Measurements from ENCODE around the gene GCN1.

Gene GCN1

GRCh38 chr12:120101617-120102016 is 92.9 kb downstream of the GCN1 start:
- H3K9me3 ChIP-seq (ENCODE audit: low read length): no peaks in the 10 kb centered on the region
- no peak overlapping the region for H3K9ac ChIP-seq (ENCODE audit: low read length)
- H3K27me3 ChIP-seq (ENCODE audit: control insufficient read depth in 1 of 2, insufficient read depth in 2 of 2, low read length in 2 of 2): no peaks in the 10 kb centered on the region
- peaks cover 44% of the 10 kb centered on the region for H3K36me3 ChIP-seq (ENCODE audit: insufficient read depth, low read length)
- no peak overlapping the region for H3K4me3 ChIP-seq (ENCODE audit: low read depth in 1 of 2, low read length in 2 of 2)
- peak overlapping the region; percentile 10 for H3K27ac ChIP-seq (ENCODE audit: low read depth, low read length)
- H3K4me1 ChIP-seq (ENCODE audit: insufficient read depth, low read length): peaks cover 25% of the 10 kb centered on the region

DNA sequence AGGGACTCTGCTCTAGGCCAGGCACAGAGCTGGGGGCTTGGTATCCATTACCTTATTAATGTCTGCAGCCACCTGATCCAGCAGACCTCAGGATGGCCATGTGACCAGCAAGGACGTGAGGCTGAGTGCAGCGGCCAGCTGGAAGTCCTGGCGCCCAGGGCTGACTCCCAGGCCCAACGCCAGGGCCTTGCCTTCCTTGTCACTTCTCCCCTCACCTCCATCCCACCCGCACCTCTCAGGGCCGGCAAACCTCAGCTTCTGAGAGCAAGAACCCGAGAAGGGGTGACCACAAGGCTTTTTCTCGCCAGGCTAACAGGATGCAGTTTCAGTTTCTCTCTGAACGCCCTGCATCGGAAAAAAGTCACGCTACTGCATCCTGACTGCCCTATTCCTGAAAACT is 93.3 kb downstream of the GCN1 start:
- H3K27ac ChIP-seq (ENCODE audit: low read depth, low read length): peak overlapping the region; percentile 16
- H3K4me1 ChIP-seq (ENCODE audit: insufficient read depth, low read length): peaks cover 25% of the 10 kb centered on the region
- peaks cover 48% of the 10 kb centered on the region for H3K36me3 ChIP-seq (ENCODE audit: insufficient read depth, low read length)
- no peak overlapping the region for H3K9ac ChIP-seq (ENCODE audit: low read length)
- H3K9me3 ChIP-seq (ENCODE audit: low read length): no peaks in the 10 kb centered on the region
- no peaks in the 10 kb centered on the region for H3K27me3 ChIP-seq (ENCODE audit: control insufficient read depth in 1 of 2, insufficient read depth in 2 of 2, low read length in 2 of 2)
- no peak overlapping the region for H3K4me3 ChIP-seq (ENCODE audit: low read depth in 1 of 2, low read length in 2 of 2)

GRCh38 chr12:120100630-120101029 is 93.9 kb downstream of the GCN1 start:
- H3K27ac ChIP-seq (ENCODE audit: low read depth, low read length): peak overlapping the region; percentile 16
- no peak overlapping the region for H3K4me3 ChIP-seq (ENCODE audit: low read depth in 1 of 2, low read length in 2 of 2)
- H3K36me3 ChIP-seq (ENCODE audit: insufficient read depth, low read length): peaks cover 54% of the 10 kb centered on the region
- peaks cover 25% of the 10 kb centered on the region for H3K4me1 ChIP-seq (ENCODE audit: insufficient read depth, low read length)
- no peaks in the 10 kb centered on the region for H3K9me3 ChIP-seq (ENCODE audit: low read length)
- H3K9ac ChIP-seq (ENCODE audit: low read length): no peak overlapping the region
- H3K27me3 ChIP-seq (ENCODE audit: control insufficient read depth in 1 of 2, insufficient read depth in 2 of 2, low read length in 2 of 2): no peaks in the 10 kb centered on the region

GRCh38 chr12:120099738-120100137 is 94.8 kb downstream of the GCN1 start:
- peaks cover 30% of the 10 kb centered on the region for H3K4me1 ChIP-seq (ENCODE audit: insufficient read depth, low read length)
- no peak overlapping the region for H3K27ac ChIP-seq (ENCODE audit: low read depth, low read length)
- no peak overlapping the region for H3K9ac ChIP-seq (ENCODE audit: low read length)
- no peaks in the 10 kb centered on the region for H3K27me3 ChIP-seq (ENCODE audit: control insufficient read depth in 1 of 2, insufficient read depth in 2 of 2, low read length in 2 of 2)
- H3K4me3 ChIP-seq (ENCODE audit: low read depth in 1 of 2, low read length in 2 of 2): no peak overlapping the region
- no peaks in the 10 kb centered on the region for H3K9me3 ChIP-seq (ENCODE audit: low read length)
- H3K36me3 ChIP-seq (ENCODE audit: insufficient read depth, low read length): peaks cover 55% of the 10 kb centered on the region

DNA sequence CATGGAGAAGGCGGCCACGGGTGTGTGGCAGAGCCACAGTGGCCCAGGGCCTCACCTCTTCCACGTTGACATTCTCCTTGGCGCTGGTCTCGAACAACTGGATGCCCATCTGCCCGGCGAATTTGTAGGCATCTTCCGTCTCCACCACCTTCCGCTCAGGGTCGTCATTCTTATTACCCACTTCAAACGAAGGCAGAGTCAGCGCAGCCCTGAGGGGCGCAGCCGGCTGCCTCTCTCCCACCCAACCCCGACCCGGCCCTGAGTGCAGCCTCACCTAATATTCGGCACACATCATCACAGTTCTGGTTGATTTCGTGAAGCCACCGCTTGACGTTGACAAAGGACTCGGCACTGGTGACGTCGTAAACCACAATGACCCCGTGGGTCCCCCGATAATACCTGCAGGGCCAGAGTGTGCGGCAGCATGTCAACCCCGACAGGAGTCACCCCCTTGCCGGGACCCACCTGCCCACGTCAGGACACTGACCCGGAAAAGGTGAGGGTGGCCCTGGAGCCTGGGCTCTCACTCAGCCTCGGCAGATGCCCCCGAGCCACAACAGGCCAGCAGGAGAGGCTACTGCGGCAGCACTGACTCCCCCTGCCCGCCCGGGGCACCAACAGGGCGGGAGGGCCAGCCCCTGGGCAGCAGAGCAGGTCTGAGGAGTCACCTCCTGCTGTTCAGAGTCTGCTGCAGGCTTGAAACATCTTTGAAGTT is 95.6 kb downstream of the GCN1 start:
- Histone ChIP-seq H3K27ac (ENCODE audit: low read depth, low read length) (no peak overlapping the region), H3K36me3 (ENCODE audit: insufficient read depth, low read length) (peaks cover 55% of the 10 kb centered on the region), H3K9me3 (ENCODE audit: low read length) (no peaks in the 10 kb centered on the region), H3K9ac (ENCODE audit: low read length) (no peak overlapping the region), H3K27me3 (ENCODE audit: control insufficient read depth in 1 of 2, insufficient read depth in 2 of 2, low read length in 2 of 2) (no peaks in the 10 kb centered on the region), H3K4me1 (ENCODE audit: insufficient read depth, low read length) (peaks cover 35% of the 10 kb centered on the region), H3K4me3 (ENCODE audit: low read depth in 1 of 2, low read length in 2 of 2) (no peak overlapping the region)

GRCh38 chr12:120096671-120097202 is 97.8 kb downstream of the GCN1 start:
- peaks cover 31% of the 10 kb centered on the region for H3K4me1 ChIP-seq (ENCODE audit: insufficient read depth, low read length)
- H3K4me3 ChIP-seq (ENCODE audit: low read depth in 1 of 2, low read length in 2 of 2): no peak overlapping the region
- H3K9me3 ChIP-seq (ENCODE audit: low read length): no peaks in the 10 kb centered on the region
- peaks cover 35% of the 10 kb centered on the region for H3K36me3 ChIP-seq (ENCODE audit: insufficient read depth, low read length)
- no peaks in the 10 kb centered on the region for H3K27me3 ChIP-seq (ENCODE audit: control insufficient read depth in 1 of 2, insufficient read depth in 2 of 2, low read length in 2 of 2)
- no peak overlapping the region for H3K9ac ChIP-seq (ENCODE audit: low read length)
- H3K27ac ChIP-seq (ENCODE audit: low read depth, low read length): no peak overlapping the region

GRCh38 chr12:120095736-120096135 is 98.8 kb downstream of the GCN1 start:
- no peak overlapping the region for H3K4me3 ChIP-seq (ENCODE audit: low read depth in 1 of 2, low read length in 2 of 2)
- H3K27ac ChIP-seq (ENCODE audit: low read depth, low read length): no peak overlapping the region
- H3K27me3 ChIP-seq (ENCODE audit: control insufficient read depth in 1 of 2, insufficient read depth in 2 of 2, low read length in 2 of 2): no peaks in the 10 kb centered on the region
- peaks cover 21% of the 10 kb centered on the region for H3K4me1 ChIP-seq (ENCODE audit: insufficient read depth, low read length)
- no peaks in the 10 kb centered on the region for H3K9me3 ChIP-seq (ENCODE audit: low read length)
- no peak overlapping the region for H3K9ac ChIP-seq (ENCODE audit: low read length)
- H3K36me3 ChIP-seq (ENCODE audit: insufficient read depth, low read length): peaks cover 35% of the 10 kb centered on the region

GRCh38 chr12:120095331-120095730 is 99.2 kb downstream of the GCN1 start:
- Histone ChIP-seq H3K9me3 (ENCODE audit: low read length) (no peaks in the 10 kb centered on the region), H3K27ac (ENCODE audit: low read depth, low read length) (no peak overlapping the region), H3K4me3 (ENCODE audit: low read depth in 1 of 2, low read length in 2 of 2) (no peak overlapping the region), H3K9ac (ENCODE audit: low read length) (no peak overlapping the region), H3K27me3 (ENCODE audit: control insufficient read depth in 1 of 2, insufficient read depth in 2 of 2, low read length in 2 of 2) (no peaks in the 10 kb centered on the region), H3K4me1 (ENCODE audit: insufficient read depth, low read length) (peaks cover 17% of the 10 kb centered on the region), H3K36me3 (ENCODE audit: insufficient read depth, low read length) (peaks cover 35% of the 10 kb centered on the region)

DNA sequence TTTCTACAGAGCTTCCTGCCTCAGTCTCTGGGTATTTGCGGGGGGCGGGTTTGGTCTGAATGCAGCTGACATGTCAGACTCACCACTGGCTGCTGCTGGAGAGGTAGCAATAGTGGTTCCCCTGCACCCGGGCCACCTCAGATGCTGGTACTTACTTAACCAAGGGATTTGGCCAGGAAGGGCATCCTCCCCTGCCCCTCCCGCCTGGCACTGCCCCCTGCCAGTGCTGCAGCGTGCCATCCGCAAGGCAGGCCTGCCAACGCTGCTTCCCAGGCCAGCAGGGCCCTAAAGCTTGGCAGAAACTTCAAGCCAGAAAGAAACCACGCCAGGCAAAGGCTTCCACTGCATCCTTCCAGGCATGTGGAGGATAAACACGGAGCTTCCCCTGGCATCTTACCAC is 100.0 kb downstream of the GCN1 start:
- no peak overlapping the region for H3K4me3 ChIP-seq (ENCODE audit: low read depth in 1 of 2, low read length in 2 of 2)
- no peak overlapping the region for H3K27ac ChIP-seq (ENCODE audit: low read depth, low read length)
- no peak overlapping the region for H3K9ac ChIP-seq (ENCODE audit: low read length)
- H3K4me1 ChIP-seq (ENCODE audit: insufficient read depth, low read length): peaks cover 10% of the 10 kb centered on the region
- no peaks in the 10 kb centered on the region for H3K27me3 ChIP-seq (ENCODE audit: control insufficient read depth in 1 of 2, insufficient read depth in 2 of 2, low read length in 2 of 2)
- H3K36me3 ChIP-seq (ENCODE audit: insufficient read depth, low read length): peaks cover 30% of the 10 kb centered on the region
- H3K9me3 ChIP-seq (ENCODE audit: low read length): no peaks in the 10 kb centered on the region

- H3K4me1 ChIP-seq (ENCODE audit: insufficient read depth, low read length): peaks cover 10% of the 10 kb centered on the region
- no peaks in the 10 kb centered on the region for H3K9me3 ChIP-seq (ENCODE audit: low read length)
- no peak overlapping the region for H3K27ac ChIP-seq (ENCODE audit: low read depth, low read length)
- no peak overlapping the region for H3K9ac ChIP-seq (ENCODE audit: low read length)
- no peak overlapping the region for H3K4me3 ChIP-seq (ENCODE audit: low read depth in 1 of 2, low read length in 2 of 2)
- peaks cover 28% of the 10 kb centered on the region for H3K36me3 ChIP-seq (ENCODE audit: insufficient read depth, low read length)
- H3K27me3 ChIP-seq (ENCODE audit: control insufficient read depth in 1 of 2, insufficient read depth in 2 of 2, low read length in 2 of 2): no peaks in the 10 kb centered on the region
These were observed 100.7 kb downstream of the GCN1 start for GRCh38 chr12:120093592-120094355.

- peaks cover 23% of the 10 kb centered on the region for H3K36me3 ChIP-seq (ENCODE audit: insufficient read depth, low read length)
- H3K4me1 ChIP-seq (ENCODE audit: insufficient read depth, low read length): peaks cover 10% of the 10 kb centered on the region
- H3K9me3 ChIP-seq (ENCODE audit: low read length): no peaks in the 10 kb centered on the region
- no peaks in the 10 kb centered on the region for H3K27me3 ChIP-seq (ENCODE audit: control insufficient read depth in 1 of 2, insufficient read depth in 2 of 2, low read length in 2 of 2)
- no peak overlapping the region for H3K9ac ChIP-seq (ENCODE audit: low read length)
- no peak overlapping the region for H3K27ac ChIP-seq (ENCODE audit: low read depth, low read length)
- no peak overlapping the region for H3K4me3 ChIP-seq (ENCODE audit: low read depth in 1 of 2, low read length in 2 of 2)
These were observed 101.3 kb downstream of the GCN1 start for GRCh38 chr12:120093336-120093591.

Measured in muscle layer of colon (tissue), 2 donors.